Activated T-cell treated with anti-CD3 and anti-CD28 coated beads for 1 hour (primary cell): ENCODE results near the gene CTSD.

Source experiments
- DNase-seq: peaks from one replicate; pipeline ENCODE4 v3.0.0-alpha.2; 2020; ENCODE audit warnings: low read depth

CTSD gene

GRCh38 chr11:1744891-1745700 lies 18.6 kb downstream of the CTSD start:
- no peak for DNase-seq

GRCh38 chr11:1744137-1744886 lies 19.4 kb downstream of the CTSD start:
- no peak for DNase-seq

GRCh38 chr11:1743585-1744136 lies 20.1 kb downstream of the CTSD start:
- DNase-seq: no peak

GRCh38 chr11:1742869-1743584 lies 20.7 kb downstream of the CTSD start:
- DNase-seq: no peak

GRCh38 chr11:1742371-1742770 lies 21.4 kb downstream of the CTSD start:
- DNase-seq: no peak

- no peak for DNase-seq
Measured at GRCh38 chr11:1741741-1742140, 22.0 kb downstream of the CTSD start.

GRCh38 chr11:1740786-1741530 lies 22.8 kb downstream of the CTSD start:
- no peak for DNase-seq

- no peak for DNase-seq
Measured at GRCh38 chr11:1739576-1739975, 24.2 kb downstream of the CTSD start.

- no peak for DNase-seq
Measured at GRCh38 chr11:1738380-1738779, 25.3 kb downstream of the CTSD start.

- DNase-seq: no peak
Measured at GRCh38 chr11:1737080-1737757, 26.5 kb downstream of the CTSD start.

GRCh38 chr11:1736447-1736992 lies 27.2 kb downstream of the CTSD start:
- no peak for DNase-seq

GRCh38 chr11:1735271-1735670 lies 28.5 kb downstream of the CTSD start:
- DNase-seq: no peak

- DNase-seq: no peak
Measured at GRCh38 chr11:1734641-1735081, 29.1 kb downstream of the CTSD start.

GRCh38 chr11:1733716-1734640 lies 29.7 kb downstream of the CTSD start:
- no peak for DNase-seq

- DNase-seq: no peak
Measured at GRCh38 chr11:1733009-1733715, 30.6 kb downstream of the CTSD start.

GRCh38 chr11:1732418-1733008 lies 31.2 kb downstream of the CTSD start:
- no peak for DNase-seq

GRCh38 chr11:1731451-1732059 lies 32.2 kb downstream of the CTSD start:
- no peak for DNase-seq

GRCh38 chr11:1730059-1730629 lies 33.6 kb downstream of the CTSD start:
- DNase-seq: no peak
